22Rv1 (cell line): Measurements from ENCODE around the gene MRPS23.

Experiments
- CTCF ChIP-seq: fragments of 450-650 bp; IDR thresholded peaks from 2 replicates; pipeline ENCODE4 v1.5.1; 2017; ENCODE audit warnings: mild to moderate bottlenecking
- ZFX ChIP-seq: fragments of 450-650 bp; IDR thresholded peaks from 2 replicates; pipeline ENCODE4 v1.6.1; 2017; ENCODE audit warnings: antibody characterized with exemption, borderline replicate concordance

GRCh38 chr17:57858838-57859237, 9.0 kb upstream of the MRPS23 start:
- no peak for TF ChIP-seq CTCF
- TF ChIP-seq ZFX: no peak
